C1 segment of cervical spinal cord (tissue), 14 donors: Measurements from ENCODE around the gene AMELX.

Experiments used
- DNase-seq, 14 donors: peaks; one replicate each; lab custom pipeline; 2025; lab: John Stamatoyannopoulos, UW

Gene AMELX

DNA sequence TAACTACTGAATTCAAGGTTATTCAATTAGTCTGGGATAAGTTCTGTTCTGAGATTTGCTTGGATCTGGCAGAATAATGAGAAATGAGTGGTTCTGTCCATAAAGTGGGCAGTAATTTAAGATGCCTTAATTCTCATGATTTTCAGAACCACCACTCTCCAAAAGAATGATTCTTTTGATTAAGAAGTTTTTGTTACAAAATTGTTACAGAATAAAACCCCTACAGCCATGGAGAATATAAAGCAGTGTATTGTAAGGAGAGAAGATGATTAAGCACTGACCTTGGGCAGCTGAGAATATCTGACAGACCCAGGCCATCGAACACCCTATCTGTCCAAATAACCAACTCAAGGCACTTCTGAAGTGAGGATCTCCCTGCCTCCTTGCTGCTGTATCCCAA is 12.4 kb downstream of the AMELX start:
- no peak for DNase-seq

DNA sequence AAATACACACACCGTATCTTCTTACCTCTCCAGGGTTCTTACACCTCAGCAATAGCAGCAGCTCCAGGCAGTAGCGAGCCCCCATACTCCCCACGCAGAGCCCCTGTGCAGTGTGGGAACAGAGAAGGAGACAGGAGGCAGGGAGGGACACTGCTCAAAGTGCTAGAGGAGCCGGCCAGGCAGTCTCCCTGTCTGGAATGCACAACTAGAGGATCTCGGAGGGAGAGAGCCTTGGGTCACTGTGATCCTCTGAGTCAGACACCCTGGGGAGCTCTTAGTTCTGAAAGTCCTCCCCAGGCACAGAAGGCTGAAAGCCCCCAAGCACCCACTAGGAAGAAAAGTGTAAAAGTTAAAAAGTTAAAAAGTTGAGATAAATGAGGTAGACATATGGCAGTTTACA is 16.0 kb downstream of the AMELX start:
- no peak for DNase-seq

DNA sequence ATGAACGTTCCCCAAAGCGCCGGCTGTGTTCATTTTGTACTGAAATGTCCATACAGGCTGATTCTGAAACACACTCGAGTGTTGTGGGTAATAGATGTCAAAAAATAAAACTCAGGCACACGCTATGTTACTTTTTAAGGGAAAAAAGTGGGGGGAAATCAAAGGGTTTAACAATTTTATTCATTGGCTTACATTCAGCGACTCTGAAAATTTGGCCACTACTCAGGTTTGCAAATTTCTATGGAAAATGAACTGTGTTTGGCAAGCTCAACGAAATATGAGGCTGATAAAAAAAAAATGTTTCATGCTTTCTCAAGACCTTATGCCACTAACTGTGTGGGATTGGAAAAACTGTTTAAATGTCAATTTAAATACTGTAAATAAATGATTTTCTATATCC is 18.5 kb downstream of the AMELX start:
- no peak for DNase-seq

DNA sequence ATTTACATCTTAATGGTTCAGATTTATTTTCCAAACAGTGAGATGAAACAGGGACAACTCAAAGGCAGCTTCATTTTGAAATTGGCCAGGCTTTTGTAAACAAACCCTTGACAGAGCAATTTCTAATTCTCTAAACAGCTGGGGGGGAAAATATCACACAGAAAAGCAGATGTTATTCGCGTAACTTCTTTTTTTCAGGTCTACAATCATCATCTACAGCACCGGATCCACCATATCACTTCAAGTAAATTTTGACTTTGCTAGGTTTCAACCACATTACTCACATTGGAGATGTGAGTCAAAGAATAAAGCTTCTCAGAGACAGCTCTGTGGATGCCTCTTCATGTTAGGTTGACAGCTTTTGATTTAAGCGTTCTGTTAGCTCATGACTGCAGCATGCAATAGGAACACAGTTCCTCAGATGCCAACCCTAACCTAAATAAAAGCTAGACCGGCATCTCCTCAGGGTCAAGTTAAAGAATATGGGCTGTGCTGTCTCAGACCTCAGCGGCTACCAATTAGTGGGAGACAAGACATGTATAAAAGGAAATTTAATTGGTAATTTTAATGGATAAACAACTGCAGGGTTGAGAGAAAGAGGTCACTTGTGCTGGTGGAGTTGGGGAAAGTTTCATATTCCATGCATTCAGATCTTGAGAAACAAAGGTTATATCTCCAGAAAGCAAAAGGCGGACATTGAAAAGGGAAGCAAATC is 26.8 kb downstream of the AMELX start:
- no peak for DNase-seq

DNA sequence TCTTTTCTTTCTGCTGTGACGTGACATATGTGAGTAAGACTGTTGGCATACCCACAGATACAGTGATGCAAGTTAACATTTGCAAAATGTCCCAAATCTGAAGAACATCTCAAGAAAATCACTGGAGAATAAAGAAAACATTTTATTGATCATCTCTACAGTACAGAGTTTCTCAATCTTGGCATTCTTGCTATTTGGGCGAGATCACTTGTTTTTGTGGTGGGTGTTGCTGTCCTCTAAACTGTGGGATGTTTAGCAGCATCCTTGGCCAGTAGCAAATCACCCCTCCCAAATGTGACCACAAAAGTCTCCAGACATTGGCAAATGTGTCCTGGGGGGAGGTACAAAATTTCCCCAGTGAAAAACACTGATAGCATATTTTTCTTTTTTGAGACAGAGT is 28.8 kb downstream of the AMELX start:
- DNase-seq: no peak

DNA sequence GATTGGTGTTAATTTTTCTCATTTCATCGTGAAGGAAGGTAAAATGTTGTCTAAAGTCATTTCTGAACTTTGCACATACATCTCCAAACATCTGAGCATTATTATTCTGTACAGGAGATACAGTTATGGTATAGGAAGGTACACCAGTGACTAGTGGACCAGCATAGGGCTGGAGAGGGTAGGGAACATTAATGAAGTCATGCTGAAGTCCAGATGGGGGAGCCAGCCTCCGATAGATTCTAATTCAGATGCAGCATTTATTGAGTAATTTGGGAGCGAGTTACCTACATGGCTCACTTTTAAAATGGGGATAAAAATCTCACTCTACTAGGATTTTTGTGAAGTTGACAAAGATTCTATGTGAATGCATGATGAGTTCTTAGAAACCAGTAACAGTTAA is 34.9 kb downstream of the AMELX start:
- no peak for DNase-seq

DNA sequence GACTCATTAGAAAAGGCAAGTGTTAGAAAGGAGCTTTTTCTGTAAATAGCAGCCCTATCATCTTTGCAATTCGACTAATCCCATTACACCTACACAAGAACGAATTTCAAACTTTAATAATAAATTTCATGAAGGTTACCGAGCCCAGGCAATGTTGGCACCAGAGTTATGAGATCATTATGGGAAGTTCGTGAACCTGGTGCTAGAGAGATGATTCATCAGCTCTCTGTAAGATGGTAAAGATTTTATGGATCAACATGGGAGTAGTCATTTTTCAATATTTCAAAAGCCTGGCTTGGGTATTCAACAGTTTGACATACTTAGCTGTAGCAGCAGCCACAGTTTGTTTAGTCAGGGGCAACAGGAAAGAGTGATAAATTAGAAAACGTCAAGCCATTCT is 35.8 kb downstream of the AMELX start:
- no peak for DNase-seq

DNA sequence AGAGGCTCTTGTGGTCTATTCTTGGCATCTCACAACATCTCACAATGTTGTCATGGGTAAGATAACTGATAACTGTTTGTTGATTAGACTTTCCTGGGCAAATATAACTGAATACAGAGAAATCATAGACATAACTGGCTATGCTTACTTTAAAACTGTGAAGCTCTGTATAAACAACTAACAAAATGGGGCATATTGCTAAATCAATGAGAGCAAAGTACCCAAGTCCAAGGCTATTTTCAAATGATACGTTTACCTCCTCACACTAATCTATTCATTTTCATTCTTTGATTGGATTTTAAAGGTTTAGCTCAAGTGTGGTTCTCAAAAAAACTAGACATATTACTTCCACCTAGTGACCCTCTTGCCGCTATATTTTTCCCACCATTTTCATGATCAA is 38.6 kb downstream of the AMELX start:
- no peak for DNase-seq

DNA sequence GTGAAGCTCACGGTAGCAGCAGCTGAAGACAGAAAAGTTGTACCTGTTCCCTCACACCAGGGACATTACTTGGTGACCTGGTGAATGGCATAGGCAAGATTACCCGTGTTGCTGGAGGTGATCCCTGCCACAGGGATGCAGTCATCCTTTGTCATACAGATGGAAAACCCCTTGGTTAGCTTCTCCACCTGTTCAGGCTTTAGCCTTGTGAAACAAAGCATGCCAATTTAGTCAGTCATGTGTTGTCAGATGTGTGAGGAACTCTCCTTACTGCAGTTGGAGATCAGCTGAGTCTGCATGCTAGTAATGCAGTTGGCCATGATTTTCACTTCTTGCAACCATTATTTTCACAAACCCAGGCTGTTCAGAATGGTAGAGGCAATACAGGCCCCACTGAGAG is 41.0 kb downstream of the AMELX start:
- no peak for DNase-seq

DNA sequence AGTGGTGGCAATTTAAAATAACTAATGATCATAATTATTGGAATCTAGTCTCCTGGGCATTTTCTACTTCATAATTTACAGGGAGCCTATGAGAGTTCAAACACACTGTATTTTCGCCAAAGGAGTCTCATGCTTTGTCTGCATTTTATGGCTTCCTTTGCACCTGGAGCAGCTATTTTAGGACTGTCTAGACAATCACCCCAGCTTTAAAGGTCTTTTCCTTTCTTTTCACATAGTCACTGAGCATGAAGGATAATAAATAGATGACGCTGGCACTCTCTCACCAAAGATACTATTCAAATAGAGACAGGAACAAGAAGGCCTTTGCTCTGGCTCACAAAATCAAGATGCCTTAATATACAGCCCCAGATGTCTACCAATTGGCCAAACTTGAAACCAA is 43.0 kb downstream of the AMELX start:
- no peak for DNase-seq

DNA sequence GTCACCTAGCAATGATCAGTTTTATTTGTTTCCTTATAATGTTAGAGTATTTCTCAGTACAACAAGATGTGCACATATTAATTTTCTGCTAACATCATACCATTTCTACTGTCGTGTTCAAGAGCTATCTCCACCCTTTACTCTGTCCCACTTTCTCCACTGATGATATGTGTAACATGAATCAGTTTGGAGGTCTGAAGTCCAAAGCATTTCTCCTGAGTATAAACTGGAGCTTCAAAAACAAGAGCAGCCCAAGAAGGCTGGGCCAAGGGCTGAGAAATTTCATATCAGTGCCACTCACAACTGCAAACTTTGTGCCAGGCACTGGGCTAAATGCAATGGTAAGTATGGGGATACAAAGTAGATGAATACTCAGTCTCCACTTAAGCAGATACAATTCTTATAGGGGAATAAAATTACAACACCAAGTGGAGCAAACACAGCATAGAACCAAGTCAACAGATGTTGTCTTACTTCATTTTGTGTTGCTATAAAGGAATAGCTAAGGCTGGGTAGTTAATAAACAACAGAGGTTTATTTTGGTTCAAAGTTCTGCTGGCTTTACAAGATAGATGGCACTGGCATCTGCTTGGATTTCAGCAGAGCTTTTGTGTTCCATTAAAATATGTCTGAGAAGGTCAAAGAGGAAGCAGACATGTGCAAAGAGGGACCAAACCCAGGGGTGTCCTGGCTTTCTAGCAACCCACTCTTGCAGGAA is 44.2 kb downstream of the AMELX start:
- no peak for DNase-seq

DNA sequence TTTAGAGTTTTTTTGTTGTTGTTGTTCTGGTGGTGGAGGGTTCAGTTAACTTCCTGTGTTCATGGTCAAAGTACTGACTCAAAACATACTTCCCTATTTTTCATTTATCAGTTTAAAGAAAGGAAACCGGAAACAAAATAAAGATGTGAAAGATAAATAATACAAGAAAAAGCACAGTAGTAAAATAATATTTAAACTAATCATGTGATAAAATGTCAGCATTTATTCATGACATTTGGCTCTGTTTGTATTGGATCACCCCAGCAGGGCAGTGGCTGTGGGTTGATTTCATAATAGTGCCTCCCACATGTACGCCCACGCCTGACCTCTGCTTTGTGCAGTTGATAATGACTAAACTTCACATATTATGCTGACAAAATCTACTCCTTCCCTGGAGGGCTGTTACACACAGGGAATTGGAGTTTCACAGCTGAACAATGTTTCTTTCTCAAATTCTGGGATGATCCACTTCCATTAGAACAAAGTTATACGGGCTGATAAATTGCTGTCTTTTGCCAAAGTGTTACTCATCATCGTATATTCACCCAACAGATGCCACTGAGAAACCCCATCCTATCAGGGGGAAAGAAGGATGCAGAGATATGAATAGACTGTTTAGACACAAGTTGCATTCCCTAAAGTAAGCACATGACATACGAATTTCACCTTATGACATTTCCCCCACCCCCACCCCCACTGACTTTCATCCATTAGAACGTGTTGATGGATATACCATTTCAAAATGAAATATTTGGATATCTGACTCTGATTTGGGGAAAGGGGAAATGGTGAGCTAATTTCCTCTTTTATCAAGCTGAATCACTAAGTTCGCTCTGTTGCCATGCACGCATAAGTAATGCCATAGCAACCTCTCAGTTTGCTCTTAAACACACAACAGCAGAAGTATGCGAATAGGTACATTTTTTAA is 48.3 kb downstream of the AMELX start:
- DNase-seq: peak in 1 of 14 donors; percentile 1

DNA sequence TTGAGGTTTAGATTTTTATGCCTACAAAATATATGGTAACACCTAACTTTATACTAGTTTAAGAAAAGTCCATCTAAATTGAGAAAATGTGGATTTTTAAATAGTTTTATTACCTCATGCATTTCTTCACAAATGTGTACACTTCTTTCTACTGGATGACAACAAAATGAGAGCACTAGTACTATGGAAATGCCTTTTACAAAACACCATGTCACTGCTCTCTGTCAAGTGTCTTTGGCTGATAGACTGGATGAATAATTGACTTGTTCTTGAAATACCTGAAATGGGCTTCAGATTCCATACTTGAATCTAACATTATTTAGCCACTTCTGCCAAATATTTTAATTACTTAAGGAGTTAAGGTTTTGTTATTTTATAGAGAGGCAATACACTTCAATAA is 49.5 kb downstream of the AMELX start:
- DNase-seq: no peak

DNA sequence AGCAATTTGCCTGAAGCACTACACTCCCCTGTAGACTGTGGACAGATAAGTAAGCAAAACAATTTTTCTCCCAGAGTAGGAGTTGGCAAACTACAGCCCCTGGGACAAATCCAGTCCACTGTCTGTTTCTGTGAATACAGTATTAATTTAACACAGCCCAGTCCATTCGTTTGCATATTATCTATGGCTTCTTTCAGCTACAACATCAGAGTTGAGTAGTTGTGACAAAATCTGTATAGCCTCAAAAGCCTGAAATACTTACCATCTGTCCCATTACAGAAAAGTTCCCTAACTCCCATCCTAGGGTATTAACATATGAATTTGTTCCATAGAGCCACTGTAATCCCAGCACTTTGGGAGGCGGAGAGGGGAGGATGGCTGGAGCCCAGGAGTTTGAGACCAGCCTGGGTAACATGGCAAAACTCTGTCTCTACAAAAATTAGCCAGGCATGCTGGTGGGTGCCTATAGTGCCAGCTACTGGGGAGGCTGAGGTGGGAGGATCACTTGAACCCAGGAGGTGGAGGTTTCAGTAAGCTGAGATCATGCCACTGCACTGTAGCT is 53.0 kb downstream of the AMELX start:
- DNase-seq: no peak

DNA sequence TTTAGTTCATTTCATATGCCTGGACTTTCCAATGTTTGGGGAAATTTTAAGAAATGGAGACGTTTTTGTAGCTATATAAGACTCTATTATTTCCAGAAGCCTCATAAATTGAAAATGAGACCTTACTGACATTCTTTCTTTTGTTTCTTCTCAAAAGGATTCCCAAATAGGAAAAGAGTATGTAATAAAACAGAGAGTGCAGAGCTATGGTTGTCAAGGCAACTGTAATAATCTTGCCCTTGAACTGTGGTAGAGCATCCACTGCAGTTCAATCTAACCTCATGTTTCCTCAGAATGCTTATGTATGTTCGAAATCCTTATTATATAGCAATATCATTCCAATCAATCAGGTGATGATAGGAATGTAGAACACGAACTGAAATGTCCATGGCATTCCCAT is 54.1 kb downstream of the AMELX start:
- no peak for DNase-seq

DNA sequence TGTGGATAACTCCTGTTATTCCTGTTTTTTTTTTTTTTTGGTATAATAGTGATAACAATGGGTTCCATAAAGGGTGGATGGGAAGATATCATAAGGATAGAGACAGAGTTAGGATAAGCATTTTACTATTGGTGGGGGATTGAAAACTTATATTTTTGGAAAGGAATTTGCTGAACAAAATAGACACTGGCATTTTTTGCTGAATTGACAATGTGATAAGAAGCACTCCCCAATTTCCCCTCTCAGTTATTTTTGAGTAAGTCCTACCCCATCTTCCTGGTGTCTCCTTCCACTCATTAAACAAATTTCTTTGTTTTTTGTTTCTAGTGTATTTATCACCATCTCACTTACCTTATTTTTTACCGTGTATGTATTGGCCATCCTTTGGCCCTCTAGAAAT is 55.8 kb downstream of the AMELX start:
- DNase-seq: no peak

DNA sequence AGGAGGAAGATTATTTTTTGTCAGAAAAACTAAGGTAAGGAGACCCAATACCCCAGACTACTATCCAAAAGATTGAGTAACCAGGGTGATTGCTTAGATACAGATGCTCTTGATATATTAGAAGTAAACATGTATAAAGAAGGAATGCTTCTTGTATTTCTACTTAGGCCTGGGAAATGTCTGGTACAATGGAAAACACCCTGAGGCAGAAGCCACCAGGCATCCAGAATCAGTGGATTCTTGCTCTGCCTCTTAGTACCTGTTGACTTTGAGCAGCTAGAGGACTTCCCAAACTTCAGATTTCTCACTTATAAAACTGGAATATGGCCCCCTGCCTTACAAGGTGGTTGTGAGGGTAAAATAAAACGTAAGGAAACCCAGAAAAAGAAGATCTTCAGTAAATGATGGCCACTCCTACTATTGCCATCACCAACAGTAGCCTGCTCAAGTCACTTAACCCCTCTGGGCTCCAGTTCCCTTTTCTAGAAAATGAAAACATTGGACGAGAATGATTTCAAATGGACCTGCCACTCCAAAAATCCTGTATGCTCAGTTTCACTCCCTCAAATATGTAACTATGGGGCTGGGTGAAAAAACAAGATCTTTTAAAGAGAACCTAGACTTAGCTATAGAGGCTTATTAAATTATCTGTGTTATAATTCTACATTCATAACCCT is 56.6 kb downstream of the AMELX start:
- DNase-seq: no peak
